Measurements from ENCODE around the gene LTBP4.
"Not testable (repeated sequence)": the region's sequence is repeated elsewhere in the genome, so short reads cannot be mapped to it uniquely, and the experiment has no call there.

The LTBP4 gene

GRCh38 chr19:40646743-40647254 lies 45.6 kb downstream of the LTBP4 start:
- TF ChIP-seq CTCF (IDR thresholded peaks at IDR 0.05; ENCODE audit: low read depth, low read length, missing control alignments): no peak
- H3K4me3 ChIP-seq (ENCODE audit: low read depth, low read length): no peak overlapping the region
- no peak for DNase-seq (ENCODE audit: low read depth)

- not testable (repeated sequence) for H3K4me3 ChIP-seq (ENCODE audit: low read depth, low read length)
- peak; percentile 29 for DNase-seq (ENCODE audit: low read depth)
Measured at GRCh38 chr19:40649903-40650675, 48.9 kb downstream of the LTBP4 start.

- H3K4me3 ChIP-seq (ENCODE audit: low read depth, low read length): no peak overlapping the region
- TF ChIP-seq CTCF (IDR thresholded peaks at IDR 0.05; ENCODE audit: low read depth, low read length, missing control alignments): no peak
- no peak for DNase-seq (ENCODE audit: low read depth)
Measured at GRCh38 chr19:40650749-40651305, 49.7 kb downstream of the LTBP4 start.

- DNase-seq (ENCODE audit: low read depth): peak; percentile 37
- not testable (repeated sequence) for H3K4me3 ChIP-seq (ENCODE audit: low read depth, low read length)
Measured at GRCh38 chr19:40652303-40652702, 51.1 kb downstream of the LTBP4 start.

- not testable (repeated sequence) for DNase-seq (ENCODE audit: low read depth); H3K4me3 ChIP-seq (ENCODE audit: low read depth, low read length)
Measured at GRCh38 chr19:40655684-40656083, 54.5 kb downstream of the LTBP4 start.

GRCh38 chr19:40658031-40658430 lies 56.9 kb downstream of the LTBP4 start:
- no peak for DNase-seq (ENCODE audit: low read depth)
- TF ChIP-seq CTCF (IDR thresholded peaks at IDR 0.05; ENCODE audit: low read depth, low read length, missing control alignments): no peak
- H3K4me3 ChIP-seq (ENCODE audit: low read depth, low read length): no peak overlapping the region

- TF ChIP-seq CTCF (IDR thresholded peaks at IDR 0.05; ENCODE audit: low read depth, low read length, missing control alignments): no peak
- H3K4me3 ChIP-seq (ENCODE audit: low read depth, low read length): no peak overlapping the region
- DNase-seq (ENCODE audit: low read depth): no peak
Measured at GRCh38 chr19:40659116-40659515, 57.9 kb downstream of the LTBP4 start.

- no peak for DNase-seq (ENCODE audit: low read depth)
- no peak for TF ChIP-seq CTCF (IDR thresholded peaks at IDR 0.05; ENCODE audit: low read depth, low read length, missing control alignments)
- H3K4me3 ChIP-seq (ENCODE audit: low read depth, low read length): no peak overlapping the region
Measured at GRCh38 chr19:40659566-40659965, 58.4 kb downstream of the LTBP4 start.
